Left ventricle myocardium inferior (tissue), 1 donor: Measurements from ENCODE around the gene RAB1B. TPM values are rescaled to one million over a fixed set of nuclear protein-coding genes. Genes with fewer than 3 reads are reported as not detected.

Experiments
- DNase-seq: peaks from one replicate; pipeline ENCODE4 v3.0.0-alpha.2; 2020
- H3K27ac ChIP-seq: fragments of 200-600 bp; replicated peaks from 2 replicates; pipeline ENCODE4 v1.8.0; 2021
- H3K27me3 ChIP-seq: fragments of 200-600 bp; 2 replicates; pipeline ENCODE4 v1.8.0; 2021; ENCODE audit warnings: low read depth
- H3K36me3 ChIP-seq: fragments of 200-600 bp; 2 replicates; pipeline ENCODE4 v1.8.0; 2021
- H3K4me1 ChIP-seq: fragments of 200-600 bp; 2 replicates; pipeline ENCODE4 v1.8.0; 2021
- H3K4me3 ChIP-seq: fragments of 200-600 bp; 2 replicates; pipeline ENCODE4 v1.8.0; 2021; ENCODE audit warnings: mild to moderate bottlenecking, moderate library complexity
- H3K9me3 ChIP-seq: fragments of 200-600 bp; replicated peaks from 2 replicates; pipeline ENCODE4 v1.8.0; 2021
- intact Hi-C: fragments of 100-400 bp; cut with micrococcal nuclease; formaldehyde crosslinking; loops from one replicate; pipeline ENCODE4 v1.11.0; 2022
- total RNA-seq: library from RNA; stranded (reverse); fragmentation: NEBNext Ultra II Directional; extraction: Animal tissue kit (Norgen Biotek cat#: 25700); gene quantifications from one replicate; pipeline ENCODE4 v1.2.1, GENCODE V29; 2021
- TF ChIP-seq, protein P1 (sequence below): fragments of 200-600 bp; IDR thresholded peaks from 2 replicates; pipeline ENCODE4 v1.8.0; 2021; ENCODE audit warnings: antibody characterized with exemption, mild to moderate bottlenecking, borderline replicate concordance
- donor health status: DM: no; HTN: yes; CAD: no; lungs with severe emphysema.

Gene RAB1B
- total RNA-seq, 1 donor from 2014 or later: 116 TPM

DNA sequence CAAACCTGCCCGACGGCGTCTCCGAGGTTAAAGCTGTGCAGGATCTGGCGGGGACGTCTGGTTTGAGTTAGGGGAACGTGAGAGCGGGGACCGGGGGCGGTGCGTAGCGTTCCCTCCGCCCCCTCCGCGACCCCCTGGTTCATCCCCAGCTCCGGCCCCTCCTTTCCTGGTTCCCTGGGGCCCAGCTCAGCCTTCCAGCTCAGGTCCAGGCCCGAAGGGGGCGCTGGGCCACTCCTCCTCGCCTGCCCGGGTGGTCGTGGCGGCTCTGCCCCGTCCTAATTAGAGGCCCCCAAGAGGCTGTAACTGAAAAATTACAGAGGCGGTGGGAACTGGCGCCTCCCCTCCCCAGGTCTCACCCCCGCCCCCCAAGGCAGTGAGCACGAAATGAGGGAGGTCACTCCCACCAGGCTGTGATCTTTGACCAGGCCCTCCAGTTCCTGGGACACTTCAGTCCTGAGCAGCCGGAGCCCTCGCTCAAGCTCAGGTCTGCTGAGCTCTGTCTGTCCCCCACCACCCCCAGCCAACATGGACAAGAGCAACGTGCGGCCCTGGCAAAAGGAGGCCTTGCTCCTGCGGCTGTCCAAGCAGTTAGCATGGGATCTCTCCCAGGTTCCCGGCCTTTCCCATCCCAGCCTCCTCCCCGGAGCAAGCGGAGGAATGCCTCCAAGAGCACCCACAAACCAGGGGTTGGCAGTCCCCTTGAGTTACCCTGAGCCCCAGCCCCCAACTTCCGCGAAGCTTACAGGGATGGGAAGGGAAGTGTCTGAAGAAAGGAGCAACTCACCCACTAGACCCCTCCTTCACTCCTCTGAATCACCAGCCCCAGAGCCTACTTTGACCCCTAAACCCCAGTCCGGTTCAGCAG is 45.1 kb downstream of the RAB1B start:
- no peaks in the 10 kb centered on the region for H3K36me3 ChIP-seq
- intact Hi-C loops: loop anchor here (5.0 kb wide), 1 partner anchor 74 kb away; no protein-coding TSS in a partner anchor
- H3K4me3 ChIP-seq: peak overlapping the region; percentile 73
- TF ChIP-seq, protein P1, sequence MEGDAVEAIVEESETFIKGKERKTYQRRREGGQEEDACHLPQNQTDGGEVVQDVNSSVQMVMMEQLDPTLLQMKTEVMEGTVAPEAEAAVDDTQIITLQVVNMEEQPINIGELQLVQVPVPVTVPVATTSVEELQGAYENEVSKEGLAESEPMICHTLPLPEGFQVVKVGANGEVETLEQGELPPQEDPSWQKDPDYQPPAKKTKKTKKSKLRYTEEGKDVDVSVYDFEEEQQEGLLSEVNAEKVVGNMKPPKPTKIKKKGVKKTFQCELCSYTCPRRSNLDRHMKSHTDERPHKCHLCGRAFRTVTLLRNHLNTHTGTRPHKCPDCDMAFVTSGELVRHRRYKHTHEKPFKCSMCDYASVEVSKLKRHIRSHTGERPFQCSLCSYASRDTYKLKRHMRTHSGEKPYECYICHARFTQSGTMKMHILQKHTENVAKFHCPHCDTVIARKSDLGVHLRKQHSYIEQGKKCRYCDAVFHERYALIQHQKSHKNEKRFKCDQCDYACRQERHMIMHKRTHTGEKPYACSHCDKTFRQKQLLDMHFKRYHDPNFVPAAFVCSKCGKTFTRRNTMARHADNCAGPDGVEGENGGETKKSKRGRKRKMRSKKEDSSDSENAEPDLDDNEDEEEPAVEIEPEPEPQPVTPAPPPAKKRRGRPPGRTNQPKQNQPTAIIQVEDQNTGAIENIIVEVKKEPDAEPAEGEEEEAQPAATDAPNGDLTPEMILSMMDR: peak; percentile 23
- no peaks in the 10 kb centered on the region for H3K27me3 ChIP-seq
- peaks cover 45% of the 10 kb centered on the region for H3K4me1 ChIP-seq
- no peaks in the 10 kb centered on the region for H3K9me3 ChIP-seq
- peak; percentile 41 for DNase-seq
- peak overlapping the region; percentile 92 for H3K27ac ChIP-seq

- Histone ChIP-seq H3K4me3 (peak overlapping the region; percentile 73), H3K9me3 (no peaks in the 10 kb centered on the region), H3K36me3 (no peaks in the 10 kb centered on the region), H3K4me1 (peaks cover 51% of the 10 kb centered on the region), H3K27me3 (no peaks in the 10 kb centered on the region), H3K27ac (peak overlapping the region; percentile 92)
- DNase-seq: no peak
- TF ChIP-seq, protein P1: no peak
- intact Hi-C loops: loop anchor here (5.0 kb wide), 1 partner anchor 73 kb away; no protein-coding TSS in a partner anchor
Measured at GRCh38 chr11:66314186-66314501, 45.7 kb downstream of the RAB1B start.

DNA sequence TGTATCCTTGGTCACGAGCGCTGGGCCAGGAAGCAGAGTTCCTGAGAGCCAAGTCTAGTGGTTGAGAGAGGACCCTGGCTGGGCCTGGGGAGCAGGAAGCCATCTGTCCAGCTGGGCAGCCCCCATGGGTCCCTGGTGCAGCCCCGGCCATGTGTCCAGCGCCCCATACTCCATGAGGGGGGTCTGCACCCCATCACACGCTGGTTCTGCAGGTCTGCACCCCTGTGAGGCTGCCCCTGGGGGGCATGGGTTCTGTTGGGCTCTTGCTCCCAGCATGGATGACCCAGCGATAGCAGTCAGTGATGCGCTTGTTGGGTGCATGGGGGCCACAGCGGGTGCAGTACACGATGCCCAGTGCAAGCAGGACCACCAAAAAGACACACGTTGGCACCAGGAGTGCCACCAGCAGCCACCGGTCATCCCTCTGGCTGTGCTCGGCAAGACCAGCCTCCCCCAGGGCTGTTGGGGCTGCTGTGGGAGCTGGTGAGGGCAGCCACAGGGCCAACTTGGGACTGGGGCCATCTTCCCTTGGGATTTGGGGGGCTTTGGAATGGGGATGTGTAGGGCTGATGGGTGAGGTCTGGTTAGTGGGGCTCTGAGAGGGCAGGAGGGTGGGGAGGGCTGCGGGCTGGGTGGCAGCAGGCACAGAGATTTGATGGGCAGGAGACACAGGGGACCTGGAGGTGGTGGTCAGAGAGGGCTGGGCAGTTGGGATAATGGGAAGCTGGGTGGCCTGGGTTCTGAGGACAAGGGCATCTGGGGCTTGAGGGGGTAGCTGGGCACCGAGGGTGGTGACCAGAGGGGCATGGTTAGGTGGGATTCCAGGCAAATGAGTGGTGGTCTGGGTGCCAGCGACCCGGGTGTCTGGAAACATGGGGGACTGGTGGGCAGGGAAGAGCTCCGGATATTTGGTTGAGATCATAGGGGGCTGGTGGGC is 46.4 kb downstream of the RAB1B start:
- DNase-seq: no peak
- peaks cover 51% of the 10 kb centered on the region for H3K4me1 ChIP-seq

DNA sequence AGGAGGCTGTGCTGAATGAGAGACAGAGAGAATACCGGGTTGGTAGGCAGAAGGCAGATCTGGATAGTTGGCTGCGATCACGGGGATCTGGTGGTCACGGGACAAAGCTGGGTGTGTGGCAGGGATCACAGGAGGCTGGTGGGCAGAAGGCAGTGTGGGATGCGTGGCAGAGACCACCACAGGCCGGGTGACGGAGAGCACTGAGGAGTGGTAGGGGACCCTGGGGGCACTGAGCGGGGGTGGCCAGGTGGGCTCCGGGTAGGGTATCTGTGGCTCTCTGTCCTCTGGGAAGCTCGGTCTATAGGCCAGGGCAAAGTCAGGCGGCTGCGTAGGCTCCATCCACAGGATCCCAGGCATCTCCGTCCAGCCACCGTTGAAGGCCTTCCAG is 47.1 kb downstream of the RAB1B start:
- no peak for DNase-seq

More for the DNA sequence above, 46.4 kb downstream of the RAB1B start:
- Histone ChIP-seq H3K27ac (peak overlapping the region; percentile 92), H3K27me3 (no peaks in the 10 kb centered on the region), H3K36me3 (no peaks in the 10 kb centered on the region), H3K9me3 (no peaks in the 10 kb centered on the region), H3K4me3 (peak overlapping the region; percentile 73)
- TF ChIP-seq, protein P1: no peak
- intact Hi-C loops: loop anchor here (5.0 kb wide), 1 partner anchor 72 kb away; no protein-coding TSS in a partner anchor

More for the DNA sequence above, 47.1 kb downstream of the RAB1B start:
- TF ChIP-seq, protein P1: no peak
- intact Hi-C loops: no loop called here
- Histone ChIP-seq H3K4me3 (peak overlapping the region; percentile 73), H3K36me3 (no peaks in the 10 kb centered on the region), H3K4me1 (peaks cover 51% of the 10 kb centered on the region), H3K27ac (peak overlapping the region; percentile 92), H3K9me3 (no peaks in the 10 kb centered on the region), H3K27me3 (no peaks in the 10 kb centered on the region)
